HUES64 (cell line): Measurements from ENCODE around the gene ADM2.

Source experiments
- H3K27ac ChIP-seq: 2 replicates; pipeline ENCODE4 v1.7.0; 2013; ENCODE audit warnings: low read depth, low read length, inconsistent platforms
- H3K27me3 ChIP-seq: 2 replicates; pipeline ENCODE4 v1.6.1; 2013; ENCODE audit warnings: mild to moderate bottlenecking, low read length; ENCODE audit not compliant: insufficient read depth
- H3K36me3 ChIP-seq: 2 replicates; pipeline ENCODE4 v1.6.1; 2013; ENCODE audit warnings: mild to moderate bottlenecking, low read length; ENCODE audit not compliant: insufficient read depth
- H3K4me1 ChIP-seq: 2 replicates; pipeline ENCODE4 v1.6.1; 2013; ENCODE audit warnings: mild to moderate bottlenecking, low read length, moderate library complexity; ENCODE audit not compliant: insufficient read depth
- H3K4me3 ChIP-seq: 2 replicates; pipeline ENCODE4 v1.5.1; 2013; ENCODE audit warnings: mild to moderate bottlenecking, low read length, moderate library complexity
- H3K9ac ChIP-seq: 2 replicates; pipeline ENCODE4 v1.6.1; 2013; ENCODE audit warnings: mild to moderate bottlenecking, low read depth, low read length
- H3K9me3 ChIP-seq: 2 replicates; pipeline ENCODE4 v1.6.1; 2013; ENCODE audit warnings: low read depth, low read length; ENCODE audit not compliant: insufficient read depth
- WGBS: fragments of 150-250, 120-280 bp; methylation state at CpG from one replicate; pipeline ENCODE4 v1.1.7; 2013; ENCODE audit warnings: missing lambda C conversion rate; 5-methylcytosine and 5-hydroxymethylcytosine counted together

ADM2 gene

GRCh38 chr22:50461536-50461935 is 19.8 kb upstream of the ADM2 start:
- Histone ChIP-seq H3K4me1 (no peaks in the 10 kb centered on the region), H3K27ac (no peak overlapping the region), H3K9me3 (no peaks in the 10 kb centered on the region), H3K36me3 (peaks cover 89% of the 10 kb centered on the region), H3K4me3 (no peak overlapping the region), H3K27me3 (no peaks in the 10 kb centered on the region), H3K9ac (no peak overlapping the region)
- 96% methylated on average over 26 of the region's 26 CpGs for WGBS

GRCh38 chr22:50461979-50462540 is 19.3 kb upstream of the ADM2 start:
- no peak overlapping the region for H3K27ac ChIP-seq
- no peak overlapping the region for H3K9ac ChIP-seq
- no peaks in the 10 kb centered on the region for H3K27me3 ChIP-seq
- H3K36me3 ChIP-seq, result peaks cover 91% of the 10 kb centered on the region
- H3K4me1 ChIP-seq, result no peaks in the 10 kb centered on the region
- H3K4me3 ChIP-seq, result no peak overlapping the region
- H3K9me3 ChIP-seq, result no peaks in the 10 kb centered on the region
- WGBS, result 96% methylated on average over 30 of the region's 30 CpGs

GRCh38 chr22:50463188-50463900 is 18.0 kb upstream of the ADM2 start:
- WGBS, result 95% methylated on average over 28 of the region's 28 CpGs
- Histone ChIP-seq H3K27ac (no peak overlapping the region), H3K4me3 (no peak overlapping the region), H3K27me3 (no peaks in the 10 kb centered on the region), H3K36me3 (peaks cover 93% of the 10 kb centered on the region), H3K9ac (no peak overlapping the region), H3K9me3 (no peaks in the 10 kb centered on the region), H3K4me1 (no peaks in the 10 kb centered on the region)

- no peak overlapping the region for H3K27ac ChIP-seq
- H3K36me3 ChIP-seq, result peaks cover 82% of the 10 kb centered on the region
- 93% methylated on average over 24 of the region's 24 CpGs for WGBS
These were observed 16.9 kb upstream of the ADM2 start for GRCh38 chr22:50464451-50464850.

GRCh38 chr22:50465066-50465930 is 16.0 kb upstream of the ADM2 start:
- peaks cover 73% of the 10 kb centered on the region for H3K36me3 ChIP-seq
- 95% methylated on average over 30 of the region's 30 CpGs for WGBS
- no peak overlapping the region for H3K4me3 ChIP-seq
- no peaks in the 10 kb centered on the region for H3K9me3 ChIP-seq
- no peaks in the 10 kb centered on the region for H3K27me3 ChIP-seq
- H3K9ac ChIP-seq, result no peak overlapping the region
- H3K27ac ChIP-seq, result no peak overlapping the region
- peaks cover 3% of the 10 kb centered on the region; the same call in 1 of the 2 replicates for H3K4me1 ChIP-seq

More at GRCh38 chr22:50464451-50464850, 16.9 kb upstream of the ADM2 start:
- Histone ChIP-seq H3K27me3 (no peaks in the 10 kb centered on the region), H3K9me3 (no peaks in the 10 kb centered on the region), H3K4me1 (no peaks in the 10 kb centered on the region), H3K4me3 (no peak overlapping the region), H3K9ac (no peak overlapping the region)

- no peaks in the 10 kb centered on the region for H3K27me3 ChIP-seq
- H3K9me3 ChIP-seq, result no peaks in the 10 kb centered on the region
- H3K36me3 ChIP-seq, result peaks cover 54% of the 10 kb centered on the region
- 94% methylated on average over 24 of the region's 24 CpGs for WGBS
- no peak overlapping the region for H3K4me3 ChIP-seq
- peaks cover 7% of the 10 kb centered on the region; the same call in 1 of the 2 replicates for H3K4me1 ChIP-seq
- no peak overlapping the region for H3K27ac ChIP-seq
- no peak overlapping the region for H3K9ac ChIP-seq
These were observed 14.0 kb upstream of the ADM2 start for GRCh38 chr22:50467341-50467740.

- H3K27ac ChIP-seq, result no peak overlapping the region
These were observed 13.4 kb upstream of the ADM2 start for GRCh38 chr22:50467773-50468440.

GRCh38 chr22:50468626-50469025 is 12.7 kb upstream of the ADM2 start:
- Histone ChIP-seq H3K9ac (no peak overlapping the region), H3K27ac (no peak overlapping the region)
- 95% methylated on average over 6 of the region's 8 CpGs for WGBS

More at GRCh38 chr22:50467773-50468440, 13.4 kb upstream of the ADM2 start:
- no peaks in the 10 kb centered on the region for H3K9me3 ChIP-seq
- WGBS, result 89% methylated on average over 22 of the region's 22 CpGs
- H3K4me1 ChIP-seq, result peaks cover 7% of the 10 kb centered on the region; the same call in 1 of the 2 replicates
- H3K4me3 ChIP-seq, result no peak overlapping the region
- H3K9ac ChIP-seq, result no peak overlapping the region
- H3K27me3 ChIP-seq, result no peaks in the 10 kb centered on the region
- H3K36me3 ChIP-seq, result peaks cover 48% of the 10 kb centered on the region

GRCh38 chr22:50469377-50470305 is 11.7 kb upstream of the ADM2 start:
- WGBS, result 51% methylated on average over 23 of the region's 25 CpGs
- no peaks in the 10 kb centered on the region for H3K9me3 ChIP-seq
- H3K4me1 ChIP-seq, result peaks cover 7% of the 10 kb centered on the region; the same call in 1 of the 2 replicates
- no peak overlapping the region for H3K4me3 ChIP-seq
- peaks cover 31% of the 10 kb centered on the region for H3K36me3 ChIP-seq
- no peak overlapping the region; the same call in 1 of the 2 replicates for H3K27ac ChIP-seq
- H3K27me3 ChIP-seq, result no peaks in the 10 kb centered on the region
- H3K9ac ChIP-seq, result no peak overlapping the region

More at GRCh38 chr22:50468626-50469025, 12.7 kb upstream of the ADM2 start:
- Histone ChIP-seq H3K9me3 (no peaks in the 10 kb centered on the region), H3K36me3 (peaks cover 41% of the 10 kb centered on the region), H3K4me1 (peaks cover 7% of the 10 kb centered on the region; the same call in 1 of the 2 replicates), H3K27me3 (no peaks in the 10 kb centered on the region), H3K4me3 (no peak overlapping the region)

- H3K27ac ChIP-seq, result 0 out of 2 replicates have a peak overlapping the region, but pooled peaks have one; percentile 22
- H3K36me3 ChIP-seq, result peaks cover 23% of the 10 kb centered on the region
- no peak overlapping the region for H3K4me3 ChIP-seq
- H3K9ac ChIP-seq, result no peak overlapping the region
- 85% methylated on average over 6 of the region's 6 CpGs for WGBS
- H3K9me3 ChIP-seq, result no peaks in the 10 kb centered on the region
- H3K27me3 ChIP-seq, result no peaks in the 10 kb centered on the region
- H3K4me1 ChIP-seq, result peaks cover 10% of the 10 kb centered on the region; the same call in 1 of the 2 replicates
These were observed 10.9 kb upstream of the ADM2 start for GRCh38 chr22:50470491-50470890.
